ENCODE measurements around the gene EPS8. TPM values are rescaled to one million over a fixed set of nuclear protein-coding genes. Genes with fewer than 3 reads are reported as not detected.

EPS8 gene
- total RNA-seq, 1 experiment from 2014 or later, result 52.7 TPM

- Histone ChIP-seq H3K27me3 (replicated peaks) (no peaks in the 10 kb centered on the region), H3K4me1 (replicated peaks) (peaks cover 26% of the 10 kb centered on the region), H3K27ac (no peak overlapping the region), H3K36me3 (no peaks in the 10 kb centered on the region), H3K4me3 (no peak overlapping the region), H3K9me3 (replicated peaks) (no peaks in the 10 kb centered on the region)
- DNase-seq (ENCODE audit: low read depth in 1 of 2, low spot score in 2 of 2), result no peak
Observed at GRCh38 chr12:15677726-15678201, 111.4 kb downstream of the EPS8 start.

GRCh38 chr12:15677228-15677627, 112.0 kb downstream of the EPS8 start:
- Histone ChIP-seq H3K9me3 (replicated peaks) (no peaks in the 10 kb centered on the region), H3K4me1 (replicated peaks) (peaks cover 20% of the 10 kb centered on the region), H3K27me3 (replicated peaks) (no peaks in the 10 kb centered on the region), H3K36me3 (no peaks in the 10 kb centered on the region), H3K27ac (no peak overlapping the region), H3K4me3 (no peak overlapping the region)
- DNase-seq (ENCODE audit: low read depth in 1 of 2, low spot score in 2 of 2), result no peak

- no peaks in the 10 kb centered on the region; the same call in 1 of the 2 replicates for H3K36me3 ChIP-seq
- H3K27ac ChIP-seq, result no peak overlapping the region
- no peaks in the 10 kb centered on the region for H3K27me3 ChIP-seq (replicated peaks)
- no peak for DNase-seq (ENCODE audit: low read depth in 1 of 2, low spot score in 2 of 2)
- peaks cover 6% of the 10 kb centered on the region for H3K4me1 ChIP-seq (replicated peaks)
- no peaks in the 10 kb centered on the region for H3K9me3 ChIP-seq (replicated peaks)
- H3K4me3 ChIP-seq, result no peak overlapping the region
Observed at GRCh38 chr12:15672671-15673270, 116.4 kb downstream of the EPS8 start.

GRCh38 chr12:15670756-15671155, 118.4 kb downstream of the EPS8 start:
- Histone ChIP-seq H3K4me1 (replicated peaks) (no peaks in the 10 kb centered on the region), H3K27me3 (replicated peaks) (no peaks in the 10 kb centered on the region), H3K27ac (no peak overlapping the region), H3K4me3 (no peak overlapping the region), H3K36me3 (no peaks in the 10 kb centered on the region; the same call in 1 of the 2 replicates), H3K9me3 (replicated peaks) (no peaks in the 10 kb centered on the region)
- DNase-seq (ENCODE audit: low read depth in 1 of 2, low spot score in 2 of 2), result no peak

GRCh38 chr12:15669256-15669948, 119.8 kb downstream of the EPS8 start:
- no peak overlapping the region for H3K4me3 ChIP-seq
- no peaks in the 10 kb centered on the region for H3K27me3 ChIP-seq (replicated peaks)
- no peak overlapping the region for H3K27ac ChIP-seq
- no peaks in the 10 kb centered on the region; the same call in 1 of the 2 replicates for H3K36me3 ChIP-seq
- no peaks in the 10 kb centered on the region for H3K9me3 ChIP-seq (replicated peaks)
- H3K4me1 ChIP-seq (replicated peaks), result peaks cover 6% of the 10 kb centered on the region
- no peak for DNase-seq (ENCODE audit: low read depth in 1 of 2, low spot score in 2 of 2)

GRCh38 chr12:15664491-15664890, 124.7 kb downstream of the EPS8 start:
- Histone ChIP-seq H3K36me3 (no peaks in the 10 kb centered on the region; the same call in 1 of the 2 replicates), H3K27ac (no peak overlapping the region), H3K4me1 (replicated peaks) (peaks cover 22% of the 10 kb centered on the region), H3K9me3 (replicated peaks) (no peaks in the 10 kb centered on the region), H3K27me3 (replicated peaks) (no peaks in the 10 kb centered on the region), H3K4me3 (no peak overlapping the region)
- DNase-seq (ENCODE audit: low read depth in 1 of 2, low spot score in 2 of 2), result no peak

GRCh38 chr12:15662983-15663659, 126.1 kb downstream of the EPS8 start:
- no peak for DNase-seq (ENCODE audit: low read depth in 1 of 2, low spot score in 2 of 2)
- no peak overlapping the region for H3K27ac ChIP-seq
- H3K4me1 ChIP-seq (replicated peaks), result peaks cover 22% of the 10 kb centered on the region
- H3K9me3 ChIP-seq (replicated peaks), result no peaks in the 10 kb centered on the region
- no peak overlapping the region for H3K4me3 ChIP-seq
- no peaks in the 10 kb centered on the region for H3K27me3 ChIP-seq (replicated peaks)
- H3K36me3 ChIP-seq, result peaks cover 4% of the 10 kb centered on the region

GRCh38 chr12:15662303-15662980, 126.7 kb downstream of the EPS8 start:
- DNase-seq (ENCODE audit: low read depth in 1 of 2, low spot score in 2 of 2), result peak in 1 of 2 experiments; percentile 19
- Histone ChIP-seq H3K36me3 (peaks cover 10% of the 10 kb centered on the region), H3K27me3 (replicated peaks) (no peaks in the 10 kb centered on the region), H3K4me3 (no peak overlapping the region), H3K27ac (0 out of 2 replicates have a peak overlapping the region, but pooled peaks have one; percentile 3), H3K4me1 (replicated peaks) (peaks cover 22% of the 10 kb centered on the region), H3K9me3 (replicated peaks) (no peaks in the 10 kb centered on the region)

- Histone ChIP-seq H3K9me3 (replicated peaks) (no peaks in the 10 kb centered on the region), H3K4me1 (replicated peaks) (peaks cover 17% of the 10 kb centered on the region), H3K27ac (no peak overlapping the region), H3K36me3 (peaks cover 24% of the 10 kb centered on the region; the same call in 1 of the 2 replicates), H3K4me3 (no peak overlapping the region), H3K27me3 (replicated peaks) (no peaks in the 10 kb centered on the region)
- no peak for DNase-seq (ENCODE audit: low read depth in 1 of 2, low spot score in 2 of 2)
Observed at GRCh38 chr12:15651371-15651770, 137.8 kb downstream of the EPS8 start.

- DNase-seq (ENCODE audit: low read depth in 1 of 2, low spot score in 2 of 2), result no peak
- no peak overlapping the region for H3K4me3 ChIP-seq
- H3K27me3 ChIP-seq (replicated peaks), result no peaks in the 10 kb centered on the region
- no peaks in the 10 kb centered on the region for H3K9me3 ChIP-seq (replicated peaks)
- peaks cover 18% of the 10 kb centered on the region for H3K4me1 ChIP-seq (replicated peaks)
- H3K36me3 ChIP-seq, result peaks cover 22% of the 10 kb centered on the region; the same call in 1 of the 2 replicates
- H3K27ac ChIP-seq, result no peak overlapping the region
Observed at GRCh38 chr12:15650399-15651128, 138.6 kb downstream of the EPS8 start.

GRCh38 chr12:15649347-15649746, 139.8 kb downstream of the EPS8 start:
- peaks cover 19% of the 10 kb centered on the region; the same call in 1 of the 2 replicates for H3K36me3 ChIP-seq
- H3K4me1 ChIP-seq (replicated peaks), result peaks cover 18% of the 10 kb centered on the region
- H3K4me3 ChIP-seq, result no peak overlapping the region
- H3K27ac ChIP-seq, result no peak overlapping the region
- H3K9me3 ChIP-seq (replicated peaks), result no peaks in the 10 kb centered on the region
- no peak for DNase-seq (ENCODE audit: low read depth in 1 of 2, low spot score in 2 of 2)
- H3K27me3 ChIP-seq (replicated peaks), result no peaks in the 10 kb centered on the region

GRCh38 chr12:15648558-15648957, 140.6 kb downstream of the EPS8 start:
- H3K4me3 ChIP-seq, result no peak overlapping the region
- no peaks in the 10 kb centered on the region for H3K27me3 ChIP-seq (replicated peaks)
- peaks cover 18% of the 10 kb centered on the region for H3K4me1 ChIP-seq (replicated peaks)
- peak overlapping the region; percentile 15; the same call in 1 of the 2 replicates for H3K27ac ChIP-seq
- peaks cover 12% of the 10 kb centered on the region; the same call in 1 of the 2 replicates for H3K36me3 ChIP-seq
- H3K9me3 ChIP-seq (replicated peaks), result no peaks in the 10 kb centered on the region
- DNase-seq (ENCODE audit: low read depth in 1 of 2, low spot score in 2 of 2), result peak in 1 of 2 experiments; percentile 27

GRCh38 chr12:15646581-15646980, 142.6 kb downstream of the EPS8 start:
- no peak for DNase-seq (ENCODE audit: low read depth in 1 of 2, low spot score in 2 of 2)
- Histone ChIP-seq H3K4me1 (replicated peaks) (peaks cover 18% of the 10 kb centered on the region), H3K36me3 (peaks cover 12% of the 10 kb centered on the region; the same call in 1 of the 2 replicates), H3K27me3 (replicated peaks) (no peaks in the 10 kb centered on the region), H3K9me3 (replicated peaks) (no peaks in the 10 kb centered on the region), H3K4me3 (no peak overlapping the region), H3K27ac (no peak overlapping the region)
